Stimulated activated naive CD8-positive, alpha-beta T cell treated with anti-CD3 and anti-CD28 coated beads, Interleukin-15, Interleukin-2, amounts not matched to agents 100 U/mL and 50 U/mL, for 24 hours (primary cell): ENCODE measurements around the gene NPIPA3.
"Not testable (repeated sequence)": the region's sequence is repeated elsewhere in the genome, so short reads cannot be mapped to it uniquely, and the experiment has no call there.

Experiments used
- ATAC-seq: fragments of 150-1000 bp; cut with Tn5 transposase; one replicate; pipeline ENCODE4 v1.10.0; 2021
- DNase-seq: peaks from one replicate; pipeline ENCODE4 v3.0.0; 2021

Gene NPIPA3

GRCh38 chr16:14742273-14743128 lies 39.3 kb downstream of the NPIPA3 start, which contains the start of gene NPIPA2:
Gene NPIPA2 (plus strand): TSS chr16:14742533. CDS start chr16:14748066, 5,533 bp downstream.
- ATAC-seq, result peak; percentile 100
- DNase-seq, result not testable (repeated sequence)

GRCh38 chr16:14773654-14774053 lies 70.4 kb downstream of the NPIPA3 start:
- ATAC-seq, DNase-seq: not testable (repeated sequence)

- ATAC-seq, DNase-seq: not testable (repeated sequence)
Observed at GRCh38 chr16:14775624-14776023, 72.4 kb downstream of the NPIPA3 start.
